ENCODE results near the gene JMJD8.

The JMJD8 gene

GRCh38 chr16:695355-696089 lies 11.4 kb upstream of the JMJD8 start:
- Histone ChIP-seq H3K4me3 (ENCODE audit: low read depth, low read length) (no peak overlapping the region), H3K36me3 (replicated peaks) (no peaks in the 10 kb centered on the region), H3K27ac (no peak overlapping the region), H3K27me3 (replicated peaks) (peaks cover 40% of the 10 kb centered on the region)
- DNase-seq, result no peak
- in situ Hi-C loops (cut with HindIII; ENCODE audit: low pct_ligation_motif_present, low sequenced_read_pairs), result no loop called here
- no peak for TF ChIP-seq CTCF (IDR thresholded peaks at IDR 0.05; ENCODE audit: low read depth, low read length, missing control alignments)

- H3K27ac ChIP-seq, result no peak overlapping the region
- TF ChIP-seq CTCF (IDR thresholded peaks at IDR 0.05; ENCODE audit: low read depth, low read length, missing control alignments), result no peak
- in situ Hi-C loops (cut with HindIII; ENCODE audit: low pct_ligation_motif_present, low sequenced_read_pairs), result no loop called here
- no peak for DNase-seq
- peaks cover 33% of the 10 kb centered on the region for H3K27me3 ChIP-seq (replicated peaks)
- H3K4me3 ChIP-seq (ENCODE audit: low read depth, low read length), result no peak overlapping the region
- no peaks in the 10 kb centered on the region for H3K36me3 ChIP-seq (replicated peaks)
Measured at GRCh38 chr16:694863-695354, 10.8 kb upstream of the JMJD8 start.

- Histone ChIP-seq H3K27me3 (replicated peaks) (peaks cover 31% of the 10 kb centered on the region), H3K4me3 (ENCODE audit: low read depth, low read length) (no peak overlapping the region), H3K27ac (no peak overlapping the region), H3K36me3 (replicated peaks) (no peaks in the 10 kb centered on the region)
- TF ChIP-seq CTCF (IDR thresholded peaks at IDR 0.05; ENCODE audit: low read depth, low read length, missing control alignments), result no peak
- in situ Hi-C loops (cut with HindIII; ENCODE audit: low pct_ligation_motif_present, low sequenced_read_pairs), result no loop called here
- no peak for DNase-seq
Measured at GRCh38 chr16:694187-694862, 10.2 kb upstream of the JMJD8 start.

- H3K4me3 ChIP-seq (ENCODE audit: low read depth, low read length), result no peak overlapping the region
- no peaks in the 10 kb centered on the region for H3K36me3 ChIP-seq (replicated peaks)
- no peak overlapping the region for H3K27ac ChIP-seq
- H3K27me3 ChIP-seq (replicated peaks), result peaks cover 31% of the 10 kb centered on the region
- TF ChIP-seq CTCF (IDR thresholded peaks at IDR 0.05; ENCODE audit: low read depth, low read length, missing control alignments), result no peak
- DNase-seq, result no peak
- in situ Hi-C loops (cut with HindIII; ENCODE audit: low pct_ligation_motif_present, low sequenced_read_pairs), result no loop called here
Measured at GRCh38 chr16:693766-694165, 9.6 kb upstream of the JMJD8 start.

- DNase-seq, result no peak
- TF ChIP-seq CTCF (IDR thresholded peaks at IDR 0.05; ENCODE audit: low read depth, low read length, missing control alignments), result no peak
- H3K36me3 ChIP-seq (replicated peaks), result no peaks in the 10 kb centered on the region
- H3K27me3 ChIP-seq (replicated peaks), result peaks cover 31% of the 10 kb centered on the region
- H3K4me3 ChIP-seq (ENCODE audit: low read depth, low read length), result no peak overlapping the region
- H3K27ac ChIP-seq, result no peak overlapping the region
- in situ Hi-C loops (cut with HindIII; ENCODE audit: low pct_ligation_motif_present, low sequenced_read_pairs), result no loop called here
Measured at GRCh38 chr16:693364-693763, 9.2 kb upstream of the JMJD8 start.
